ENCODE measurements around the gene FANCC. TPM values are rescaled to one million over a fixed set of nuclear protein-coding genes. Genes with fewer than 3 reads are reported as not detected.

The FANCC gene
- total and polyA plus RNA-seq, 2 of the 4 experiments (the other 2 are of a cell fraction) = 4.7 to 6.3 TPM

- no peak overlapping the region for H2BK15ac ChIP-seq (ENCODE audit: low read depth, low read length)
- H2AK5ac ChIP-seq (ENCODE audit: low read depth, low read length) = no peak overlapping the region
- no peak overlapping the region for H3K23ac ChIP-seq (ENCODE audit: low read depth, low read length)
- H3K14ac ChIP-seq (replicated peaks; ENCODE audit: low read depth, low read length) = no peak overlapping the region
- no peaks in the 10 kb centered on the region for H3K27me3 ChIP-seq (ENCODE audit: control insufficient read depth, insufficient read depth, low read length)
- no TSS peak for BruUV-seq (replicated peaks)
- TF ChIP-seq MAFK (IDR thresholded peaks at IDR 0.05; ENCODE audit: low read depth, low read length) = no peak
- TF ChIP-seq RAD21 (IDR thresholded peaks at IDR 0.05; ENCODE audit: low read length) = no peak
- no peak for TF ChIP-seq MAZ (IDR thresholded peaks at IDR 0.05; ENCODE audit: borderline replicate concordance, low read depth, low read length)
- TF ChIP-seq NFE2L2 (IDR thresholded peaks at IDR 0.05; ENCODE audit: low read depth, low read length) = no peak
- no peak for TF ChIP-seq CTCF (conservative IDR thresholded peaks at IDR 0.05; ENCODE audit: low read depth, low read length)
- no peak for TF ChIP-seq MXI1 (IDR thresholded peaks at IDR 0.05; ENCODE audit: borderline replicate concordance, low read depth, low read length)
- TF ChIP-seq USF2 (IDR thresholded peaks at IDR 0.05; ENCODE audit: low read depth, low read length) = no peak
- TF ChIP-seq CHD1 (IDR thresholded peaks at IDR 0.05; ENCODE audit: low read depth, low read length) = no peak
- no peak for TF ChIP-seq RFX5 (IDR thresholded peaks at IDR 0.05; ENCODE audit: low read depth, low read length)
- no peak for TF ChIP-seq FOS (IDR thresholded peaks at IDR 0.05; ENCODE audit: low read depth, low read length)
- H3K36me3 ChIP-seq (ENCODE audit: control insufficient read depth, insufficient read depth, low read length) = no peaks in the 10 kb centered on the region
- H3K4ac ChIP-seq (ENCODE audit: low read depth, low read length) = no peak overlapping the region
- H4K20me1 ChIP-seq (ENCODE audit: insufficient read depth, low read length) = no peaks in the 10 kb centered on the region
- peaks cover 16% of the 10 kb centered on the region for H3K4me1 ChIP-seq (ENCODE audit: control insufficient read depth, insufficient read depth, low read length)
- H2AFZ ChIP-seq (replicated peaks; ENCODE audit: low read length, poor library complexity) = no peak overlapping the region
- no CpG with 5 or more reads among the region's 5 CpGs for WGBS, 2 experiments (ENCODE audit: extremely low coverage in 2 of 2, insufficient read length in 1 of 2)
- H3K4me3 ChIP-seq (ENCODE audit: insufficient read depth, low read depth, low read length) = no peak overlapping the region
- dilution Hi-C loops (cut with HindIII; ENCODE audit: low sequenced_read_pairs, unreplicated experiment) (no loop called here), intact Hi-C loops (cut with micrococcal nuclease) (no loop called here), in situ Hi-C loops (cut with MboI; ENCODE audit: low sequenced_read_pairs) (no loop called here)
- DNase-seq = no peak
- H4K8ac ChIP-seq (ENCODE audit: low read depth in 2 of 2, low read length in 2 of 2) = no peak overlapping the region
- no peak overlapping the region for H3K18ac ChIP-seq (ENCODE audit: low read depth, low read length)
- no peak overlapping the region for H4K5ac ChIP-seq (ENCODE audit: low read depth, low read length)
- H2AK9ac ChIP-seq (replicated peaks; ENCODE audit: low read depth, low read length, poor library complexity) = no peak overlapping the region
- H3K79me1 ChIP-seq (ENCODE audit: low read depth in 1 of 2, low read length in 2 of 2) = peaks cover 0 to 13% of the 10 kb centered on the region in 2 experiments; a peak in 2 of 4 replicates
- no peak overlapping the region for H4K91ac ChIP-seq (ENCODE audit: insufficient read depth, low read depth, low read length)
- no peak overlapping the region for H3K9ac ChIP-seq (ENCODE audit: low read depth, low read length)
- no peak for ATAC-seq (ENCODE audit: low read depth)
- H3K9me3 ChIP-seq (ENCODE audit: control insufficient read depth, insufficient read depth, low read length) = no peaks in the 10 kb centered on the region
- H2BK120ac ChIP-seq (ENCODE audit: low read depth, low read length) = no peak overlapping the region
- CTCF ChIA-PET = interaction anchor here (0.6 kb wide), 1 partner anchor 25 kb away, joined by 3 read pairs; no protein-coding TSS in a partner anchor
- POLR2A ChIA-PET (ENCODE audit: unreplicated experiment) = no interaction called here
- H3K27ac ChIP-seq (ENCODE audit: insufficient read depth, low read length) = no peak overlapping the region
- no peak overlapping the region for H2BK5ac ChIP-seq (ENCODE audit: low read depth, low read length, poor library complexity, severe bottlenecking)
- H3K56ac ChIP-seq (ENCODE audit: extremely low read depth, insufficient read depth, low read length) = no peak overlapping the region
- H3K4me2 ChIP-seq (ENCODE audit: low read depth, low read length) = no peak overlapping the region
- H3K9me1 ChIP-seq (ENCODE audit: insufficient read depth, low read length) = peaks cover 4% of the 10 kb centered on the region
- H2BK20ac ChIP-seq (ENCODE audit: low read depth, low read length) = no peak overlapping the region
Observed at GRCh38 chr9:95193480-95193879, 124.0 kb downstream of the FANCC start.

Data from IMR-90 (cell line).